Measurements from ENCODE around the gene TRAF3IP1. TPM values are rescaled to one million over a fixed set of nuclear protein-coding genes. Genes with fewer than 3 reads are reported as not detected.

Gene TRAF3IP1
- polyA plus RNA-seq, 1 donor from 2014 or later = 12.5 TPM

DNA sequence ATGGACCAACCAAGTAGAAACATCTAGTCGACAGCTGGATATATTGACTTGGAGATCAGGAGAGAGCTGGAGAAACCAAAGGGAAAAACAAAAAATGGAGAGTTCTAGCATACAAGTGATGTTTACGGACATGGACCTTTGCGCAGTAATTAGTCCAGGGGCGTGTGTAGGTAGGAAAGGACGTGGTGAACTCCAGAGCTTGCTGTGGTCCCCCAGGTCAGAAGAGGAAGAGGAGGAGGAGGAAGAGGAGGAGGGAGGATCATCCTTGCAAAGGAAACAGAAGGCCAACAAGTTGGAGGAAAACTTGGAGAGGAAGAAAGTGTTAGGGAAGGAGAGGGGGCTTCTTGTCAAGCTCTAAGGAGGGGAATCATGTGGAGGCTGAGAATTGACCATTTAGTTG, 17.5 kb downstream of the TRAF3IP1 start:
- H3K4me2 ChIP-seq (ENCODE audit: low read length) = no peak overlapping the region
- H3K4me3 ChIP-seq (ENCODE audit: low read length) = no peak overlapping the region
- TF ChIP-seq TAF1 (IDR thresholded peaks at IDR 0.05; ENCODE audit: low read depth) = no peak
- no peak for TF ChIP-seq EZH2 (IDR thresholded peaks at IDR 0.05; ENCODE audit: borderline replicate concordance, insufficient read depth, low read length, poor library complexity, severe bottlenecking)
- no peak for TF ChIP-seq MXI1 (conservative IDR thresholded peaks at IDR 0.05; ENCODE audit: poor library complexity, severe bottlenecking)
- TF ChIP-seq, protein P1, sequence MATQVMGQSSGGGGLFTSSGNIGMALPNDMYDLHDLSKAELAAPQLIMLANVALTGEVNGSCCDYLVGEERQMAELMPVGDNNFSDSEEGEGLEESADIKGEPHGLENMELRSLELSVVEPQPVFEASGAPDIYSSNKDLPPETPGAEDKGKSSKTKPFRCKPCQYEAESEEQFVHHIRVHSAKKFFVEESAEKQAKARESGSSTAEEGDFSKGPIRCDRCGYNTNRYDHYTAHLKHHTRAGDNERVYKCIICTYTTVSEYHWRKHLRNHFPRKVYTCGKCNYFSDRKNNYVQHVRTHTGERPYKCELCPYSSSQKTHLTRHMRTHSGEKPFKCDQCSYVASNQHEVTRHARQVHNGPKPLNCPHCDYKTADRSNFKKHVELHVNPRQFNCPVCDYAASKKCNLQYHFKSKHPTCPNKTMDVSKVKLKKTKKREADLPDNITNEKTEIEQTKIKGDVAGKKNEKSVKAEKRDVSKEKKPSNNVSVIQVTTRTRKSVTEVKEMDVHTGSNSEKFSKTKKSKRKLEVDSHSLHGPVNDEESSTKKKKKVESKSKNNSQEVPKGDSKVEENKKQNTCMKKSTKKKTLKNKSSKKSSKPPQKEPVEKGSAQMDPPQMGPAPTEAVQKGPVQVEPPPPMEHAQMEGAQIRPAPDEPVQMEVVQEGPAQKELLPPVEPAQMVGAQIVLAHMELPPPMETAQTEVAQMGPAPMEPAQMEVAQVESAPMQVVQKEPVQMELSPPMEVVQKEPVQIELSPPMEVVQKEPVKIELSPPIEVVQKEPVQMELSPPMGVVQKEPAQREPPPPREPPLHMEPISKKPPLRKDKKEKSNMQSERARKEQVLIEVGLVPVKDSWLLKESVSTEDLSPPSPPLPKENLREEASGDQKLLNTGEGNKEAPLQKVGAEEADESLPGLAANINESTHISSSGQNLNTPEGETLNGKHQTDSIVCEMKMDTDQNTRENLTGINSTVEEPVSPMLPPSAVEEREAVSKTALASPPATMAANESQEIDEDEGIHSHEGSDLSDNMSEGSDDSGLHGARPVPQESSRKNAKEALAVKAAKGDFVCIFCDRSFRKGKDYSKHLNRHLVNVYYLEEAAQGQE (IDR thresholded peaks at IDR 0.05; ENCODE audit: borderline replicate concordance) = no peak
- TF ChIP-seq POLR2AphosphoS5 (IDR thresholded peaks at IDR 0.05) = no peak
- TF ChIP-seq, protein P2, sequence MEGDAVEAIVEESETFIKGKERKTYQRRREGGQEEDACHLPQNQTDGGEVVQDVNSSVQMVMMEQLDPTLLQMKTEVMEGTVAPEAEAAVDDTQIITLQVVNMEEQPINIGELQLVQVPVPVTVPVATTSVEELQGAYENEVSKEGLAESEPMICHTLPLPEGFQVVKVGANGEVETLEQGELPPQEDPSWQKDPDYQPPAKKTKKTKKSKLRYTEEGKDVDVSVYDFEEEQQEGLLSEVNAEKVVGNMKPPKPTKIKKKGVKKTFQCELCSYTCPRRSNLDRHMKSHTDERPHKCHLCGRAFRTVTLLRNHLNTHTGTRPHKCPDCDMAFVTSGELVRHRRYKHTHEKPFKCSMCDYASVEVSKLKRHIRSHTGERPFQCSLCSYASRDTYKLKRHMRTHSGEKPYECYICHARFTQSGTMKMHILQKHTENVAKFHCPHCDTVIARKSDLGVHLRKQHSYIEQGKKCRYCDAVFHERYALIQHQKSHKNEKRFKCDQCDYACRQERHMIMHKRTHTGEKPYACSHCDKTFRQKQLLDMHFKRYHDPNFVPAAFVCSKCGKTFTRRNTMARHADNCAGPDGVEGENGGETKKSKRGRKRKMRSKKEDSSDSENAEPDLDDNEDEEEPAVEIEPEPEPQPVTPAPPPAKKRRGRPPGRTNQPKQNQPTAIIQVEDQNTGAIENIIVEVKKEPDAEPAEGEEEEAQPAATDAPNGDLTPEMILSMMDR (IDR thresholded peaks at IDR 0.05; ENCODE audit: poor library complexity, severe bottlenecking) = no peak
- no peak for TF ChIP-seq RAD21 (conservative IDR thresholded peaks at IDR 0.05)
- TF ChIP-seq SMC3 (conservative IDR thresholded peaks at IDR 0.05; ENCODE audit: poor library complexity) = no peak
- TF ChIP-seq EP300 (conservative IDR thresholded peaks at IDR 0.05; ENCODE audit: poor library complexity, severe bottlenecking) = no peak
- H3K36me3 ChIP-seq (ENCODE audit: insufficient read depth, low read length) = no peaks in the 10 kb centered on the region
- H4K20me1 ChIP-seq (ENCODE audit: insufficient read depth) = no peaks in the 10 kb centered on the region
- H3K79me2 ChIP-seq (replicated peaks; ENCODE audit: insufficient read depth, low read length) = no peaks in the 10 kb centered on the region
- H3K27ac ChIP-seq (ENCODE audit: low read length) = no peak overlapping the region
- no peaks in the 10 kb centered on the region for H3F3A ChIP-seq (ENCODE audit: insufficient read depth, low read length, poor library complexity, severe bottlenecking)
- no peaks in the 10 kb centered on the region for H3K9me3 ChIP-seq (ENCODE audit: low read length)
- no peak overlapping the region for H3K9ac ChIP-seq (ENCODE audit: low read length)
- H2AFZ ChIP-seq (ENCODE audit: low read depth, low read length) = no peak overlapping the region
- H3K9me2 ChIP-seq (ENCODE audit: insufficient read depth, low read length) = no peaks in the 10 kb centered on the region
- no peaks in the 10 kb centered on the region for H3K27me3 ChIP-seq (ENCODE audit: insufficient read depth, low read depth, low read length)

DNA sequence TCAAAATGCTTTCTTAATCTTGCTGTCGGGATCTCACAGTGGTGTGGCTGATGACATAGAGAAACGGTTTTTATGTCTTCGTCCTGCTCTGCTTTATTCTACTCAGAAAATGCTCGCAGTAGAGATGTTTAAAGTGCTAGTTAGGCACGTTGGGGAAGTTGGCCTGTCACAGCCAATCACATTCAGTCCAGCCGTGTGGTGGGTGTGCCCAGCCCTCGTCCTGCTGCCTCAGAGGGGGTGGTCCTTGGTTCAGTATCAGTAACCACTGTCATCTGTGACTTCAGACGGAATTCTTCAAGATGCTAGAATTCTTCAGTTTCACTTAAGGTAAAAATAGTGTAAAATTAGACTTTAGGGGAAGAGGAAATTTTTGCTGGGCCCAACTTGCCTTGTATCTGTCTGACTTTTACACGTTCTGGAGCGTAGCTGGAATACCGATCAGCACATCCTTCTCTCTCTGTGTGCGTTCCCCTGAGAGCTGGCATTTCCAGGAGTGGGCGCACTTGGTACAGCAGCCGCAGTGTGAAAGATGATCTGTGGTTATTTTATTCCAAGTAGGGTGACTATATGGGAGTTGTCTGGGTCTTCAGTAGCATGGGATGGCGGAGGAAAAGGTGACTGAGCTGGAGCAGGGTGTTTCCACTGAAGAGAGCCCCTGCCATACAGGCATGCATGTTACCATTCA, 18.5 kb downstream of the TRAF3IP1 start:
- Histone ChIP-seq H3K9ac (ENCODE audit: low read length) (no peak overlapping the region), H3K27me3 (ENCODE audit: insufficient read depth, low read depth, low read length) (no peaks in the 10 kb centered on the region), H2AFZ (ENCODE audit: low read depth, low read length) (no peak overlapping the region), H3K4me3 (ENCODE audit: low read length) (no peak overlapping the region), H3K9me3 (ENCODE audit: low read length) (no peaks in the 10 kb centered on the region), H3K4me2 (ENCODE audit: low read length) (no peak overlapping the region), H3F3A (ENCODE audit: insufficient read depth, low read length, poor library complexity, severe bottlenecking) (no peaks in the 10 kb centered on the region), H3K9me2 (ENCODE audit: insufficient read depth, low read length) (no peaks in the 10 kb centered on the region), H4K20me1 (ENCODE audit: insufficient read depth) (no peaks in the 10 kb centered on the region), H3K27ac (ENCODE audit: low read length) (no peak overlapping the region), H3K36me3 (ENCODE audit: insufficient read depth, low read length) (no peaks in the 10 kb centered on the region), H3K79me2 (replicated peaks; ENCODE audit: insufficient read depth, low read length) (no peaks in the 10 kb centered on the region)
- TF ChIP-seq MXI1 (conservative IDR thresholded peaks at IDR 0.05; ENCODE audit: poor library complexity, severe bottlenecking) (no peak), EP300 (conservative IDR thresholded peaks at IDR 0.05; ENCODE audit: poor library complexity, severe bottlenecking) (no peak), RAD21 (conservative IDR thresholded peaks at IDR 0.05) (no peak), SMC3 (conservative IDR thresholded peaks at IDR 0.05; ENCODE audit: poor library complexity) (no peak), POLR2AphosphoS5 (IDR thresholded peaks at IDR 0.05) (no peak), TAF1 (IDR thresholded peaks at IDR 0.05; ENCODE audit: low read depth) (no peak), EZH2 (IDR thresholded peaks at IDR 0.05; ENCODE audit: borderline replicate concordance, insufficient read depth, low read length, poor library complexity, severe bottlenecking) (no peak)
- TF ChIP-seq, protein P1 (IDR thresholded peaks at IDR 0.05; ENCODE audit: borderline replicate concordance) = no peak
- TF ChIP-seq, protein P2 (IDR thresholded peaks at IDR 0.05; ENCODE audit: poor library complexity, severe bottlenecking) = no peak

Measured in neural cell (in vitro differentiated cells).